HG03457 (cell line): ENCODE results near the gene OOSP4A.

Source experiments
- ATAC-seq: cut with Tn5 transposase; IDR thresholded peaks from one replicate; pipeline ENCODE4 v1.9.1; 2021; ENCODE audit warnings: moderate number of reproducible peaks; ENCODE audit not compliant: unreplicated experiment

OOSP4A gene

DNA sequence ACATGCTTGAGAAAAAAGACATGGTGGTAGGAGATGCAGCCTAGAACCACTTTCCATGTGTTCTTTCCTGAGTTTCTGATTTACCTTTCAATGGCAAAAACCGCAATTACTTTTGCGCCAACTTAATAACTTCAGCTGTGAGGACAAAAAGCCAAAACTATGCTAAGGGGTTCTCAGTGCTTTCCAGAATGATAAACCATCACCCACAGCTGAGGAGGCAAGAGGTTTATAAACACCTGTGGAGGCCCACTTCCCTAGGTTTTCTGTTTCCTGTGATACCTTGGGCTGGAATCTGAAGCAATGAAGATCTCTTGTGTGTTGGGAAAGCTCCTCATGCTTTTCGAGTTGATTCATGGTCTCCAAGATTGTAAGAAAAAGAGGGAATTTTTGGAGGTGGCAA is at the start of gene OOSP4A:
Gene OOSP4A (plus strand): TSS at position 301 of the 400 bp plus-strand sequence. CDS start 0 bp downstream, at position 301.
- no peak for ATAC-seq

DNA sequence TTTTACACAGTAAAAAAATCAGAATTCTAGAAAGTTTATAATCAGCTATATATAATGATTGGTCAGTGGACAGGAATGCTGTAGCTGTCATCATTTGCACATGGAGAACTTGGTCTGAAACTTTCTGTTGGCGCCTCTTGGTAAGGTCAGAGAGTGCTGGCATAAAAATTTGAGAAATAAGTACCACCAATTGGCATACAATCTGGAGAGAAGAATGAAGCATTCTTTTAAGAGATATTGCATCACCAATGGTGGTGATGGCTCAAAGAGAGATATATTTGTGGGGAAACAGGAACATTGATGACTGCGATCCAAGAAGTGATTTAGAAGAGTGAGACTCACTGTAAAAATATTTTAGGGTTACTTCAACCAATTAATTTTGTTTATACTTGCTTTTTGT is 45.4 kb upstream of the OOSP4A start:
- ATAC-seq: no peak

DNA sequence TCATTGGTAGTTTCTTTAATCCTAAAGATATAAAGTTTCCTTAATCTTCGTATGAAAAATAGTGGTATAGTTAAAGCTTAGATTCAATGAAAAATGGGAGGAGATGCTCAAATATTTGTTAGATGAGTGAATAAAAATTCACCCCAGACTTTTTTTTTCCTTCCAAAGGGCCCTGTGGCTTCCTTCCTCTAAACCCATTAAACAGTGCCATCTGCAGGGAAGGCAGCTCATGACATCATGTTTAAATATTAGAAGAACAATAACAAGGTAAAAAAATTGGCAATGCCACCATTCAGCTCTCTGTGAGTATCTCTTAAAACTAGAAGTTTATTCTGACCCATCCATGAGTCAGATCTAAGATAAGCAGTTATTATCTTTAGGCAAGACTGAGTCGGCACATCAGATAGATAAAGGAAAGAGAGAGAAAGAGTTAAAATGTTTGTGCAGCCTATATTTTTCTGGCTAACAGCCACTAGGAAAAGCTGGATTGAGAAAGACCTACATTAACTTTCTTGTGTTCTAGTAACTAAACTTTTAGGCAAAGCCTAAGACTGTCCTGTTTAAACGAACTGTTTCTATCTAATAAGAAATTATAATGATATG is 44.7 kb upstream of the OOSP4A start:
- no peak for ATAC-seq

DNA sequence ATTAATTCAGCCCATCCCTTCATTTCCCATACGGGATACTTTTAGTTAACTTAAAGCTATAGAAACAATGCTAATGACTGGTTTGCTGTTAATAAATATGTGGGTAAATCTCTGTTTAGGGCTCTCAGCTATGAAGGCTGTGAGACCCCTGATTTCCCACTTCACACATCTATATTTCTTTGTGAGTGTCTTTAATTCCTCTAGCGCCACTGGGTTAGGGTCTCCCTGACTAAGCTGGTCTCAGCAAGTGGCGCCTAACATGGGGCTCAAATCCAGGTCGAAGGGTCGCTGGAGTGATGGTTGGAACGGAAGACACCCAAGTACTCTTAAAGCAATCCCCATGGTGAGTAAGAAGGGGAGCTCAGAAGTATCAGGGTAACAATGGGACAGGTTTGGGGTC is 40.0 kb upstream of the OOSP4A start:
- no peak for ATAC-seq

DNA sequence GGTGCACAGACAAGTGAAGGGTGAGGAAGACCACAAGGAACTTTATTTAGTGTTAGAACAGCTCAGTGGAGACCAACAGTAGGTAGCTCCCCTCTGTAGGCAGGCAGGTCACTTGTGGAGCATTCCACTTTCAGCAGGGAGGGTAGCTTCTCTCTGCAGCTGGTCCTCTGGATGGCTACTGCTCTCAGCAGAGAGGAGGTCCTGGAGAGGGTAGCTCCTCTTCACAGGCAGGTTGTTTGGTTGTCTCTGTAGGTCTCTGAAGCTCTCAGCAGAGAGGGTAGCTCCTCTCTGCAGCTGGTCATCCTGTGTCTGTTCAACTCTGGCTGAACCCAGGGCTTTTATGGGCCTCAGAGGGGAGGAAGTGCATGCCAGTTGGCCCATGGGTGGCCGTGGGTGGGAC is 32.1 kb upstream of the OOSP4A start:
- no peak for ATAC-seq

DNA sequence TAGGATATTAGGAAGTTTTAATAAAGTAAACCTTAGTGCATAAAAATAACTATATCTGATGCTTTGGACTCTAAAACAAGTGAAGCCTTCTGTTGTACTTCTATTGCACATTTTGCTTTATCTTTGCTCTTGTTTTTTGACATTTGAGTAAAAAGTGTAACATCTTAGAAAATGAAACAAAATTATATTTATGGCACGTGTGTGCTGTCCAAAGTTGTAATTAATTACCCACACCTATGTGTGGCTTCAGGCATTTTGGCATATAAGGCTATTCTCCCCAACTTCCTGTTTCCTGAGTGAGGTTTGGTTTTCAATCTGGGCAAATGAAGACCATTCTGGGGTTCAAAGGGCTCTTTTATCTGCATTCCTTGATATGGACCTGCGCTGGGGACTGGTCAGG is 25.7 kb upstream of the OOSP4A start, which contains the start of gene OOSP1:
Gene OOSP1 (plus strand): TSS at position 301 of the 400 bp plus-strand sequence. CDS start 23 bp downstream, at position 324.
- no peak for ATAC-seq

DNA sequence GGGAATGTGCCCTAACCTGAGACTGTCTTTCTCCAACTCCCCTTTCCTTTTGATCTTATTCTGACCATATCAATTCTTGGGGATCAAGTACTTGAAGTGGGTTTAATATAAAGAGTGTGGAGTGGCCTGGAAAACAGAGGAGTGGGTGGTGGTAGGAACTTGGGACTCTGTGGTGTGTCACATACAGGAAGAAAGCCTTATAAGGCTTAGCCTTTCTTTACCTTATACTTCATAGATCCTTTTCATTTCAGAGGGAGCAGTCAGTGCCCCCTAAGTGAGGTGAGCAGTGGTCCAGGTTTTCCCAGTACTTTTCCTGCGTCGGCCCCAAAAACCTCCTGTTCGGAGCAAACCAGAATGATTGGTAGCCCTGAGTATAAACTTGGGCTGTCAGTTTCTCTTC is 25.1 kb upstream of the OOSP4A start:
- no peak for ATAC-seq

DNA sequence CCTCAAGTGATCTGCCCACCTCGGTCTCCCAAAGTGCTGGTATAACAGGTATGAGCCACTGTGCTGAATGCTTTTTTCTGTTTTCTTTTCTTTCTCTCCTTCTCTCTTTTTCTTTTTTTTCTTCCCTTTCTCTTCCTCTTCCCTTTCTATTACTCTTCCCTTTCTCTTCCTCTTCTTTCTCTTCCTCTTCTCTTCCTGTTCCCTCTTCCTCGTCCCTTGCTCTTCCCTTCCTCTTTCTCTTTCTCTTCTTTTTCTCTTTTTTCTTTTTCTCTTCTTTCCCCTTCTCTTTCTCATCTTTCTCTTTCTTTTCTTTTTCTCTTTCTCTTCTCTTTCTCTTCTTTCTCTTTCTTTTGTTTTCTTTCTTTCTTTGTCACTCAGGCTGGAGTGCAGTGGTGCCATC is 24.4 kb upstream of the OOSP4A start:
- ATAC-seq: no peak

DNA sequence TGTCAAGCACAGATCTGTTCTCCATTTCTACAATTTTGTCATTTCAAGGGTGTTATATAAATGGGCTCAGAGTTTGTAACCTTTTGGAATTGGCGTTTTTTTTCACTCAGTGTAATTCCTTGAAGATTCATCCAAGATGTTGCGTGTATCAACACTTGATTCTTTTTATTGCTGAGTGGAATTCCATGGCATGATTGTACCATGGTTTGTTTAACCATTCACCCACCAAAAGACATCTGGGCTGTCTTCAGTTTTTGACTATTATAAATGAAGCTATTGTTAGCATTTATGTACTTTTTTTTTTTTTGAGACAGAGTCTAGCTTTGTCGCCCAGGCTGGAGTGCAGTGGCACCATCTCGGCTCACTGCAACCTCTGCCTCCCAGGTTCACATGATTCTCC is 22.7 kb upstream of the OOSP4A start:
- ATAC-seq: no peak

DNA sequence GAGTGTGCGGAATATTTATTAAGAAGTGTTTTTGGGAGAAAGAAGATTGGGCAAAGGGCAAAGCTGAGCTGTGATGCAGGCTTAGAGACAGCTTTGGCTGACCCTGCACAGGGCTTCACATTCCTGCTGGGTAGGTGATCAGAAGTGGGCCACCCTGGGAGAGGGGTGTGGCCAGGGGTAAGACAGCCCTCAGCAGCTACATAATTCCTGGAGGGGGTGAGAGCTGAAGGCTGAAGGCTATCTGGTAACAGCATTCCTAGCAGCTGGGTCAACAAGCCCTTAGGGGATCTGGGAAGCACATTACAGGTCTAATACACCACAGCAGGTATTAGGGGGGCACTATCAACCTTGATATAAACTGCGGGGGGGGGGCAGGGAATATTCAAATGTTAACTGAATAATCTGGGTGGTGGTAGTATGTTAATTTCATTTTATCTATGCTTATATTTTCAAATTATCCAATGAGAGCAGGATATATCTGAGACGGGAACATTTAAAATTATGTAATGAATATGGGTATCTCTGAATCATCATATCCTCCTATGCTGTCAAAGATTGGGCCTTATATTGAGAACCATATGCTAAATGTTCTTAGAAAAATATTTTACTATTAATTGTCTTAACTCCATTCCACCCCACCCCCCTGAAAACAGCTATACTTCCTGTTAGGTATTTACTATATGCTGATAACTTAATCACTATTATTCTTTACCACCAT is 19.7 kb upstream of the OOSP4A start:
- ATAC-seq: no peak

DNA sequence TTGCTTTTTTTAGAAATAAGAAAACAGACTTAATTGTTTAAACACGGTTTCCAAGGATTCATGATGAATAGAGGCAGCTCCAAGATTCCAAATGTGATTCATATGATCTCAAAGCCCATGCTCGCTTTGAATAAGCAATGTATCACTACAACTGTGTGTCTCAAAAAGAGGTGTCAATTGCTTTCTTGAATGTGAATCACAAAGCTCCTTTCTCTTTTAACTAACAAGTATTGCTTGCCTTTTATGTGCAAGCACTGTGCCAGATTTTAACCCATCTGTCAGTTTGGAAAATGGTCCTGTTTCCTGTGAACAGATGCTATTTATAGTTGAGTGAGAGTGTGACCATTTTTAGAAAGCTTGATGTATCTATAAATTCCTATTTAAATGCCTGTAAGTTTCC is 19.1 kb upstream of the OOSP4A start:
- ATAC-seq: no peak

DNA sequence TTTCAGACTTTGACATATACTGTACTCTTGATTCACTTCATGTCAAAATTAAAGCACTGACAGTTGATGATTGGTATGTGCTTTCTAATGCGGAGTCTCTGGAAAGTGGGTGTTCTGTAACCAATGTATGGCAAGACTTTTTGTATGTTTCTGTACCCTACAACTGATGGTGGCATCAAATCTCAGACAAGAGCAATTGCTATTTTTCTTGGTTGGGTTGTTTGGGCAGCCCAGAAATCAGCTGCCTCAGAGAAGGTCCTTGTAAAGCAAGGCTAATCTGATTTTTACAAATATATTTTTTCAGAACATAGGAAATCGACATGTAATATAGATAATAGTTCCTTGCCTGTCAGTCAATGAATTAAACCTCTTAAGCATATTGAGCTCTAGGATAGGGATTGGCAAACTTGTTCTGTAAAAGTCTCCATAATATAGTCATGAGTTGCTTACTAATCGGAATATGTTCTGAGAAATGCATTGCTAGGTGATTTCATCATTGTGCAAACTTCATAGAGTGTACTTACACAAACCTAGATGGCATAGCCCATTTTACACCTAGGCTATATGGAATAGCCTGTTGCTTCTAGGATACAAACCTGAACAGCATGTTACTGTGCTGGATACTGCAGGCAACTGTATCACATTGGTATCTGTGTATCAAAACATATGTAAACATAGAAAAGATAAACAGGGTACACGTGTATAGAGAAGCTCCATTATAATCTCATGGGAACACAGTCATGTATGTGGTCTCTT is 10.2 kb upstream of the OOSP4A start:
- ATAC-seq: no peak

DNA sequence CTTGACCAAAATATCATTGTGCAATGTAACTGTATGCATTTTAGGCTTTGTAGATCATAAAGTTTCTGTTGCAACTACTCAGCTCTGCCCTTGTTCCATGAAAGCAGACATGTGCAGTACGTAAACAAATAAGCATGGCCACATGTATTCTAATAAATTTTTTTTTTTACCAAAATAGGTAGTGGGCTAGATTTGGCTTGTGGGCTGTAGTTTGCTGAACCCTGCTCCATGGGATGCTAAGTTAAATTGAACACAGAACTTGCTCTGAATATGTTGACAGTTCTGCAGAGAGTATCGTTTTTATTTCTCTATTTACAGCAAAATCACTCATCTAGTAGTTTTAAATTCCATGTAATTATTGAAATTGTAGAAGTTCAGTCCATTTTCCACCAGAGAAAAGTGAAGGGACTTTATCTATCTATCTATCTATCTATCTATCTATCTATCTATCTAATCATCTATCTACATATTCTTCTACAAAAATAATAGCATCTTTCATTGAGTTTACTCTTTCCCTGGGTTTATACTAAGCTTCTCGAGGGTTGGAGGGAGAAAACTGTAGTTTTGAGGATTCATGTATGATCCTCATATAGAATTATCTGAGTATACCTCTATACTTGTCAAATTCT is 9.5 kb upstream of the OOSP4A start:
- ATAC-seq: no peak

DNA sequence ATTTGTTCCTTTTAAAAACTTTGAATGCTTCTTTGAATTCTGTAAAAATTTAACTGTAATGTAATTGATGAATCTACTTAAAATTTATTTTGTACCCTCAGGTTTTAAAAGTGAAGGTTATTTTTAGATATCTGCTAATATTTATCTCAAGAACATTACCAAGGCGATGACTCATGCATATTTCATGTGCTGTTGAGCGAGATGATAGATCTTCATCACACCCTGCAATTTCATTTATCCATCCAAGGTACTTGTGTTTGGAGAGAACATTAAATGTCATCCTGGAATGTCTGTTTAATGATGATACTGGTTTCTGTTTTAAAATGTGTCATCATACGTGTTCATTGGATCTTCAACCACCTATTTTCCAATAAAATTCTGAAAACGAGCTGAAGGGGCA is 6.7 kb upstream of the OOSP4A start:
- no peak for ATAC-seq

DNA sequence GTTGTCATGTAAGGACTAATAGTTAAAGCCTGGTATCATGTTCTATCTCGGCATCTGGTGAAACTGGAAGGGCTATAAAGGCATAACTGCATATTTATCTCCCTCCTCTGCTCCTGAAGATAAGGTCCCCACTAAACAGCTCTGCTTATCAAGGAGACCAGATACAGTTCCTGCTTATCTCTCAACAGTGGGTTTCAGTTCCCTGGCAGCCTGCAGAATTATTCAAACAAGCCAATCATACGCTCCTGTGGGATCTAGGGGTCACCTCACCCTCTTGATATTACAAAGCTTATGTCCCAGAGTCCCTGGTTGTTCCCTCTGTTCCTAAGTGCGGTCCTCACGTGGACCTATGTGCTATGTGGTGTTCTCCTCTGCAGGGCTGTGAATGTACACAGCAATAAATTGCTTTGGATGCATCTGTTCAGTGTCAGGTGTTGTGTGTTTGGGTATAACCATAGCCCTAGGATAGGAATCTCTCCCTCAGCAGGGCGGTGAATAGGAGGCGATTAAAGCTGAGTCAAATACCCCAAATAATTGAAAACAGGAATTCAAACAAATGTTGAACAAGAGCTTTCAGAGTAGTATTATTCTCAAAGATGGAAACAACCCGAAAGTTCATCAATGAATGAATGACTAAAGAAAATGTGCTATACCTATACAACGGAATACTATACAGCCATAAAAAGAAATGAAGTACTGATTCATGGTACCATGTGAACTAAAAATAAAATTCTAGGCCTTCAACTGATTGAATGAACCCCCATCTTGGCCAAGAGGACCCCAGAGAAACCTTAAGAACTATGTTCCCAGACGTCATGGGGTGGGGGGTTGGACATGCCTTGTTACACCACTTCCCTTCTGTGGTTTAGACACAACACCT is 3.1 kb upstream of the OOSP4A start:
- ATAC-seq: no peak

DNA sequence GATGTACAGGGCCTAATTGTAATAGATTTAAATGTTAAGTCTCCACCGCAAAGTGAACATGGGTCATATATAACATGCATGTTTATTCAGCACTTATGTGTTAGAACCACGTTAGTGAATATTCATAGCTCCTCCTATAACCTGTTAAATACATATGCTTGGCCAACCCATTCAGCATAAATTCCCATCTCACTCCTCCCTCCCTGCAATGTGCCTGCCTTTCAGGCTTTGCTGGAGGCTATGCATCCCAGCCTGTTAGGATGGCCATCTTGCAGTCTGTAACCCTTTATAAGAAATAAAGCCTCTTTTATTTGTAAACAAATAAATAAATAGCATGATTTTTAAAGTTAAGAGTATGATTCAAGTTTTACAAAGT is 1.7 kb upstream of the OOSP4A start:
- no peak for ATAC-seq

DNA sequence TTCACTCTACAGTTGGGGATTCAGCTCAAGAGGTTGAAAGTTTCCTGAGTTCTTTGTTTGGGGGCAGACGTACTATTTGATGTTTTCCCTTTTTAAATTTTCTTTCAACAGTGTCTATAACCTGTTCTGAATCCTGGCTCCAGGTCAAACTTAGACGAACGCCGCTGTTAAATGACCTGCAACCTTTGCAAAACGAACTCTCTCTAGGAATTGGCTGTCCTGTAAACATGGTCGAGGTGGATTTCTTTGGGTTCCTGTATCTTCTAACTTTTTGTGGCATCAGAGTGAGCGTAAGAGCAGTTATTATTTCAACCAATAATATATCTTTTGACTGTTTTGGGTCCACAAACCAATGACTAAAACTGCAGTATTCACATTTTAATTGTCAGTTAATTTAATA is 1.6 kb downstream of the OOSP4A start:
- ATAC-seq: no peak

DNA sequence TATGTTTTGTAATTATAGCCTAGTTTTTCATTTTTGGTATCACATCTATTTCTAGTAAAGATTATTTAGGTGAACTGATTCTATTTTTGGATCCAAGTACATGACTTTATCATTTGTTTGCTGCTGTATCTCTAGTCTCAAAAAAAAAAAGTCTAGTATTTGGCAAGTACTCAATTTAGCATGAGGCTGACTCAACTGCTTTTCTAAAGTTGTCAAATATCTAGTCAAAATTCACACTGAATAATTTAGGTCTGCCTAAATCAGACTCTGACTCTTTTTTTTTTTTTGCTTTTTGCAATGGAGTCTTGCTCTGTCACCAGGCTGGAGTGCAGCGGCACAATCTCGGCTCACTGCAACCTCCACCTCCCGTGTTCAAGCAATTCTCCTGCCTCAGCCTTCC is 2.4 kb downstream of the OOSP4A start:
- ATAC-seq: no peak

DNA sequence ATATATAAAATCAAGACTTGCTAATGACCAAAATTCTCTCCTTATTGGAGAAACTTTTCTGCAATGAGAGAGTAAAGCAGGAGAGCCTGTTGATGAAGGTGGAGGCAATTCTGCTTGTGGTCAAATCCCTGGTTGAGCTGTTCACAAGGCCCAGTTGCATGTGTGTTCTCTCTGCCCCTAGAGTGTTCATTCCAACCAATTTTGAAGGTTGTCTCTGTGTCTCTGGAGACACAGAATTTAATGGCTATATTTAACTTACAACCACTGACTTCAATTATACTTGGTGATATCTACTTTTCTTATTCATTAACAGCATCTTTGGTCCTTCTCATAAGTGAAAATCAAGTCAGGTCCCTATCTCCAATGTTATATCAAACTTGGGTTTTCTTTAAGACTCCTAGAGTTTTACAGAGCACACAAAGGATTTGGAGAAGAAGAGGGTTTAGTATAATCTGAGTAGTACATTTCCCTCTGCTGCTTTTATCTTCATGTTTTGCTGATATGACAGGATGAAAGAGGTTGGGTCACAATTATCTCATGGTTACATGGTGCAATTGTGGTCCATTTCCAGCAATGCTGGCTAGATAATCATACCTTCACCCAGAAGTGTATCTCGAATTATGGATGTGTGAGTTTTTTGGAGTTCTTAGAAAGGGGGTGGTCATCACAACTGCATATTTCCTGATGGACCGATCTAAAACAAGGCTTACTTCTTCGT is 4.0 kb downstream of the OOSP4A start:
- no peak for ATAC-seq

DNA sequence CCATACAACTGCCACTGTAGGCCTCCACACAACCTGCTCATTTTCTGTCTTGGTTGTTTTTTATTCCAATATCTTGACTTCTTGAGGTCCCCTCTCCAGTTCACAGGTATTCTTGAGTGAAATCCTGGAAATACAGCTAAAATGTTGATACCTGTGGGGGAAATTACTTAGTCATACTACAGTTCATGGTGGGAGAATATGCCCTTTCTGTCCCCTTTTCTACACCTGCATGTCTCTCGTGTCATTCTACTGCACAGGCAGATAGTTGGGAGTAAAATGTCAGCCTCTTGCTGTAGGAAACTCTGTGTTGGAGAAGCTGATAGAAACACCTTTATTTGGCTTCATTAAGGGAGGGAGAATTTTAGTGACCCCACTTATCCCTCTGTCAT is 4.6 kb downstream of the OOSP4A start:
- ATAC-seq: no peak
